Gastrocnemius medialis (tissue), 4 donors: Measurements from ENCODE around the gene SAP30BP.

Experiments used
- POLR2A ChIP-seq, 2 donors: fragments of 450-650 bp; IDR thresholded peaks; one replicate each; pipeline ENCODE4 v1.6.1; 2017; ENCODE audit warnings: antibody characterized with exemption in 2 of 2, mild to moderate bottlenecking in 2 of 2, moderate library complexity in 2 of 2
- TF ChIP-seq, protein P1 (sequence below), 5 experiments: fragments of 450-650 bp in 3 of 5; fragments of 200-600 bp in 2 of 5; sonication (generic) in 2 of 5; IDR thresholded peaks in 4 of 5; conservative IDR thresholded peaks in 1 of 5; 1 replicate in 4 of 5; 2 replicates in 1 of 5; pipeline ENCODE4 v1.5.1; 2016 to 2019; ENCODE audit warnings: antibody characterized with exemption in 5 of 5, mild to moderate bottlenecking in 3 of 5, moderate library complexity in 3 of 5

DNA sequence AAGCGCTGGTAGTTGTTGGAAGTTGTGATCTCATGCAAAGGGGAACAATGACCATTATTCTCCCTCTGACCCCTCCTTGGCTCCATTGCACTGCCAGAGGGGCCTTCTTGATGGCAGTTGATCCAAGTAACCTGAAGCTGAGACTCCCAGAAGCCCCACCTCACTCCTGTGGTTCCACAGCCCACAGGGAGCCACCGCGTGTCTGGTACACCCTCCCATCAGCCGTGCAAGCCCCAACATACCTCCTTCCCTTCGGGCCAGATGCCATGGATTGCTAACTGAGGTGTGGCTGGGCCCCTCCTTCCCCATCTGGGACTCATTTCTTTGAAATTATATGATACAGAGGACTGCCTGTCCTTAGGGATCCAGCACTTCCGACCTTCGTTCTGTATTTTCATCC lies 17.8 kb downstream of the SAP30BP start:
- TF ChIP-seq, protein P1, sequence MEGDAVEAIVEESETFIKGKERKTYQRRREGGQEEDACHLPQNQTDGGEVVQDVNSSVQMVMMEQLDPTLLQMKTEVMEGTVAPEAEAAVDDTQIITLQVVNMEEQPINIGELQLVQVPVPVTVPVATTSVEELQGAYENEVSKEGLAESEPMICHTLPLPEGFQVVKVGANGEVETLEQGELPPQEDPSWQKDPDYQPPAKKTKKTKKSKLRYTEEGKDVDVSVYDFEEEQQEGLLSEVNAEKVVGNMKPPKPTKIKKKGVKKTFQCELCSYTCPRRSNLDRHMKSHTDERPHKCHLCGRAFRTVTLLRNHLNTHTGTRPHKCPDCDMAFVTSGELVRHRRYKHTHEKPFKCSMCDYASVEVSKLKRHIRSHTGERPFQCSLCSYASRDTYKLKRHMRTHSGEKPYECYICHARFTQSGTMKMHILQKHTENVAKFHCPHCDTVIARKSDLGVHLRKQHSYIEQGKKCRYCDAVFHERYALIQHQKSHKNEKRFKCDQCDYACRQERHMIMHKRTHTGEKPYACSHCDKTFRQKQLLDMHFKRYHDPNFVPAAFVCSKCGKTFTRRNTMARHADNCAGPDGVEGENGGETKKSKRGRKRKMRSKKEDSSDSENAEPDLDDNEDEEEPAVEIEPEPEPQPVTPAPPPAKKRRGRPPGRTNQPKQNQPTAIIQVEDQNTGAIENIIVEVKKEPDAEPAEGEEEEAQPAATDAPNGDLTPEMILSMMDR (IDR thresholded peaks at IDR 0.05 in 4 of 5, conservative IDR thresholded peaks at IDR 0.05 in 1 of 5), result no peak
- TF ChIP-seq POLR2A (IDR thresholded peaks at IDR 0.05), result no peak
